Measurements from ENCODE around the gene PGM5.

DNA sequence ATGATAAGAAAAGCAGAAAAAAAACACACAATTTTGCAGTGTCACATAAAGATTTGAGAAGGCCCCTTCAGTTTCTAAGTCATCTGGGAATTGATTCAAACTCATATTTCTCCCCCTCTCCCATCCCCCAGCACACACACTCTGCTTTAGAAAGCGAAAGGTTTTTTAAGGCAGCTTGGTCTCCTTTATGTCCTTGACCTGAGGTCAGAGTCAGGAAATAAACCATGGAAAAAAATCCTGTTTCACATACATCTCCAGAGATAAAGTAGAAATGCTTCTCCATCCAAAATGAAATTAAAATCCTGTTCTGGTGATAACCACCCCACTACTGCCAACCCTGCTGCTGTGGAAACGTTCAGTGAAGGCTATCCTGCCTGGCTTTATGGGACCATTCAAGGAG lies 131.7 kb downstream of the PGM5 start:
- TF ChIP-seq, protein P1, sequence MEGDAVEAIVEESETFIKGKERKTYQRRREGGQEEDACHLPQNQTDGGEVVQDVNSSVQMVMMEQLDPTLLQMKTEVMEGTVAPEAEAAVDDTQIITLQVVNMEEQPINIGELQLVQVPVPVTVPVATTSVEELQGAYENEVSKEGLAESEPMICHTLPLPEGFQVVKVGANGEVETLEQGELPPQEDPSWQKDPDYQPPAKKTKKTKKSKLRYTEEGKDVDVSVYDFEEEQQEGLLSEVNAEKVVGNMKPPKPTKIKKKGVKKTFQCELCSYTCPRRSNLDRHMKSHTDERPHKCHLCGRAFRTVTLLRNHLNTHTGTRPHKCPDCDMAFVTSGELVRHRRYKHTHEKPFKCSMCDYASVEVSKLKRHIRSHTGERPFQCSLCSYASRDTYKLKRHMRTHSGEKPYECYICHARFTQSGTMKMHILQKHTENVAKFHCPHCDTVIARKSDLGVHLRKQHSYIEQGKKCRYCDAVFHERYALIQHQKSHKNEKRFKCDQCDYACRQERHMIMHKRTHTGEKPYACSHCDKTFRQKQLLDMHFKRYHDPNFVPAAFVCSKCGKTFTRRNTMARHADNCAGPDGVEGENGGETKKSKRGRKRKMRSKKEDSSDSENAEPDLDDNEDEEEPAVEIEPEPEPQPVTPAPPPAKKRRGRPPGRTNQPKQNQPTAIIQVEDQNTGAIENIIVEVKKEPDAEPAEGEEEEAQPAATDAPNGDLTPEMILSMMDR (IDR thresholded peaks at IDR 0.05; ENCODE audit: low read length): no peak
- TF ChIP-seq EZH2 (optimal IDR thresholded peaks at IDR 0.05; ENCODE audit: low read depth, low read length): no peak

All from MM.1S (cell line).